ENCODE results near the gene FRMD8. TPM values are rescaled to one million over a fixed set of nuclear protein-coding genes. Genes with fewer than 3 reads are reported as not detected.

Gene FRMD8
- total and polyA plus RNA-seq, 8 donors: 15.0 to 28.9 (median 17.3) TPM

DNA sequence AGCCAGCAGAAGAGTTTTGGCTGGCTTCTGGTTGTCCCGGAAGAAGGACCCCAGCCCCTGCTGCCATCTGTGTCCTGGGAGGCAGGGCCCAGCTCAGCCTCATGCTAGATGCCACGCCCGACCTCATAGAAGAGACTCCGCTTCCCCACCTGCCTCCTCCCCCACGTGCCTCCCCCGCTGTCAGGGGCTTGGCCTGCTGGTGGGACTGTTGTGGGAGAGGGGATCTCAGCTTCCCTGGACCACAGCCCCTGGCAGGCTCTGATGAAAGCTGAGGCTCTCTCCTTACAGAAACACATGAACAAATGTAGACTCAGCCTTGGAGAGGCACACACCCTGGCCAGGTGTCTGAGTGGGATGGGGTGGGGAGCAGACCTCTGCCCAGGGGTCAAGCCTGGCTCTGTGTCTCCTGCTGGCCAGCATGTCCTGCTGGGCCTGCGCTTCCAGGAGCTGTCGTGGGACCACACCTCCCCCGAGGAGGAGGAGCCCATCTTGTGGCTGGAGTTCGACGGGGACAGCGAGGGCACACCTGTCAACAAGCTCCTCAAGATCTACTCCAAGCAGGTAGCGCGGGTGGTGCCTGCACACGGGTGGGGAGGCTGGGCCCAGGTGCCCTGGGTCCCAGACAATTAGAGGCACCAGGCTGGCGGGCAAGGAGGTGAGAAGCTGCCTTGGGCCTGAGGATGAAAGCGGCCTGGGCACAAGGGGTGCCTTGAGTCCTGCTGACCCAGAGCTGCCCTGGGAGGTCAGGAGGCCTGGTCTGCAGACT, 14.1 kb downstream of the FRMD8 start:
- WGBS, 2 donors: 87 to 90% methylated on average over 17 of the region's 17 CpGs
- H3K9me3 ChIP-seq: no peaks in the 10 kb centered on the region
- H3K27me3 ChIP-seq: no peaks in the 10 kb centered on the region
- FAIRE-seq (no peak), DNase-seq (peak in 2 of 6 donors; percentile 34 to 62), ATAC-seq (no peak)
- H3K36me3 ChIP-seq: peaks cover 0 to 49% (median 30%) of the 10 kb centered on the region in 3 donors
- TF ChIP-seq, protein P1, sequence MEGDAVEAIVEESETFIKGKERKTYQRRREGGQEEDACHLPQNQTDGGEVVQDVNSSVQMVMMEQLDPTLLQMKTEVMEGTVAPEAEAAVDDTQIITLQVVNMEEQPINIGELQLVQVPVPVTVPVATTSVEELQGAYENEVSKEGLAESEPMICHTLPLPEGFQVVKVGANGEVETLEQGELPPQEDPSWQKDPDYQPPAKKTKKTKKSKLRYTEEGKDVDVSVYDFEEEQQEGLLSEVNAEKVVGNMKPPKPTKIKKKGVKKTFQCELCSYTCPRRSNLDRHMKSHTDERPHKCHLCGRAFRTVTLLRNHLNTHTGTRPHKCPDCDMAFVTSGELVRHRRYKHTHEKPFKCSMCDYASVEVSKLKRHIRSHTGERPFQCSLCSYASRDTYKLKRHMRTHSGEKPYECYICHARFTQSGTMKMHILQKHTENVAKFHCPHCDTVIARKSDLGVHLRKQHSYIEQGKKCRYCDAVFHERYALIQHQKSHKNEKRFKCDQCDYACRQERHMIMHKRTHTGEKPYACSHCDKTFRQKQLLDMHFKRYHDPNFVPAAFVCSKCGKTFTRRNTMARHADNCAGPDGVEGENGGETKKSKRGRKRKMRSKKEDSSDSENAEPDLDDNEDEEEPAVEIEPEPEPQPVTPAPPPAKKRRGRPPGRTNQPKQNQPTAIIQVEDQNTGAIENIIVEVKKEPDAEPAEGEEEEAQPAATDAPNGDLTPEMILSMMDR (IDR thresholded peaks at IDR 0.05): no peak
- intact Hi-C loops (cut with DNase I): no loop called here
- no peak overlapping the region for H3K4me3 ChIP-seq
- H3K4me1 ChIP-seq: no peaks in the 10 kb centered on the region
- H3K27ac ChIP-seq: no peak overlapping the region

DNA sequence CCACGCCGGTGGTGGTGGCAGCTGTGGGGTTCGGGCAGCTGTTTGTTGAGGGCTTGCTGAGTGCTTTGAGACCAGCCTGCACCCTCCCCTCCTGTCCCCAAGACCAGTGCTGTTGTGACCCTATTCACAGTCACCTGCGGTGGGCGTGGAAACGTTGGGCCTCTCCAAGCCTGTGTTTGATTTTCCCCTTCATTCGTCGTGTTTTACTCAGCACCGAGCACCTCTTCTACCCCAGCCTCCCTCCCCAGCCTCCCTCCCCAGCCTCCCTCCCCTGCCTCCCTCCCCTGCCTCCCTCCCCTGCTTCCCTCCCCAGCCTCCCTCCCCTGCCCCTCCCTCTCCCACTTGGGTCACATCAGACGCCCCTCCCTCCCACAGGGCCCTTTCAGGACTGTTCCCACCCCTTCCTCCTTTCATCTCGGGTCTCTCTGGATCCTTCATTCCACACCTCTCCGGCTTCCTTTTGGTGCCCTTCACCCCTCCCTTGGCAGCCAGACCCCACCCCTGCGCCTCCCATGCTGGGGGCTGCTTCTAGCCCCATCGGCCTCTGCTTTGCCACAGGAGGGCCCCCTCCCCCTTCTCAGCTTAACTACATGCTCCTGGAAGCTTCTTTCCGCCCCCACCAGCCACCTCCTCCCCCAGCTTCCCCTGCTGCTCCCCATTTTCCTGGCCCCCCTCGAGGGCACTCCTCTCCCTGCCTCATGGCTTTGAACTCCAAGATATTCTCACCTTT, 14.8 kb downstream of the FRMD8 start:
- H3K27ac ChIP-seq: no peak overlapping the region
- peaks cover 0 to 56% (median 27%) of the 10 kb centered on the region in 3 donors for H3K36me3 ChIP-seq
- intact Hi-C loops (cut with DNase I): no loop called here
- ATAC-seq (no peak), DNase-seq (no peak), FAIRE-seq (no peak)
- TF ChIP-seq, protein P1 (IDR thresholded peaks at IDR 0.05): no peak
- no peaks in the 10 kb centered on the region for H3K27me3 ChIP-seq
- no peak overlapping the region for H3K4me3 ChIP-seq
- 84% methylated on average over 13 to 16 of the region's 16 CpGs for WGBS, 2 donors
- no peaks in the 10 kb centered on the region for H3K4me1 ChIP-seq
- H3K9me3 ChIP-seq: no peaks in the 10 kb centered on the region

DNA sequence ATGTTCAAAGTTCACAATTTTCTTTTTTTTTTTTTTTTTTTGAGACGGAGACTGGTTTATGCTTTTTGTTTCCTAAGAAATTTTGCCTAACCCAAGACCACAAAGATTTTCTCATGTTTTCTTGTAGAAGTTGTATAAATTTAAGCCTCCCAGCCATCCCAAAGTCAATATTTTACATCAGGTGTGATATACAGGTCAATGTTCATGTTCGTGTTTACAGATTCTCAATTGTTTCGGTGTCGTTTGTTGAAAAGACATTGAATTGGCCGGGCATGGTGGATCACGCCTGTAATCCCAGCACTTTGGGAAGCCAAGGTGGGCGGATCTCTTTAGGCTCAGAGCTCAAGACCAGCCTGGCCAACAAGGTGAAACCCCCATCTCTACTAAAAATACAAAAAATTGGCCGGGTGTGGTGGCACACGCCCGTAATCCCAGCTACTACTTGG, 15.4 kb downstream of the FRMD8 start:
- no peak for ATAC-seq
- DNase-seq: no peak
- intact Hi-C loops (cut with DNase I): no loop called here
- FAIRE-seq: no peak
- Histone ChIP-seq H3K36me3 (peaks cover 4 to 58% (median 27%) of the 10 kb centered on the region in 3 donors), H3K27ac (no peak overlapping the region), H3K27me3 (no peaks in the 10 kb centered on the region), H3K4me3 (no peak overlapping the region), H3K4me1 (no peaks in the 10 kb centered on the region), H3K9me3 (no peaks in the 10 kb centered on the region)
- TF ChIP-seq, protein P1 (IDR thresholded peaks at IDR 0.05): no peak
- WGBS, 2 donors: 76 to 82% methylated on average over 10 of the region's 10 CpGs

DNA sequence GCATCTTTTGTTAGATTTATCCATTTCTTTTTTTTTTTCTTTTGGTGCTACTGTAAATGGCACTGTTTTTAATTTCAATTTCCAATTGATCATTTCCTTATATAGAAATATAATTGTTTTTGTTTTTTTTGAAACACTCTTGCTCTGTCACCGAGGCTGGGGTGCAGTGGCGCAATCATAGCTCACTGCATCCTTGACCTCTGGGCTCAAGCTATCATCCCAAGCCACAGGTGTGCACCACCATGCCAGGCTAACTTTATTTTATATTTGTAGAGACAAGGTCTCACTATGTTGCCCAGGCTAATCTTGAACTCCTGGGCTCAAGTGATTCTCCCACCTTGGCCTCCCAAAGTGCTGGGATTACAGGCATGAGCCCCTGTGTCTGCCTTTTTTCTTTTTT, 16.4 kb downstream of the FRMD8 start:
- intact Hi-C loops (cut with DNase I): no loop called here
- TF ChIP-seq, protein P1 (IDR thresholded peaks at IDR 0.05): no peak
- no peak overlapping the region for H3K27ac ChIP-seq
- H3K4me1 ChIP-seq: no peaks in the 10 kb centered on the region
- no peak overlapping the region for H3K4me3 ChIP-seq
- H3K9me3 ChIP-seq: no peaks in the 10 kb centered on the region
- no peak for DNase-seq
- no peak for ATAC-seq
- peaks cover 5 to 57% (median 26%) of the 10 kb centered on the region in 3 donors for H3K36me3 ChIP-seq
- FAIRE-seq: no peak
- 65 to 67% methylated on average over 2 of the region's 2 CpGs for WGBS, 2 donors
- H3K27me3 ChIP-seq: no peaks in the 10 kb centered on the region

Data from pancreas (tissue), 10 donors.